Right atrium auricular region (tissue), 2 donors: ENCODE results near the gene DNAH11. TPM values are rescaled to one million over a fixed set of nuclear protein-coding genes. Genes with fewer than 3 reads are reported as not detected.

Source experiments
- DNase-seq: peaks from one replicate; pipeline ENCODE4 v3.0.0-alpha.2; 2019; ENCODE audit warnings: low spot score
- H3K27ac ChIP-seq, 2 donors: fragments of 200-600 bp; sonication (generic); 1 replicate in 1 of 2; 2 replicates in 1 of 2; pipeline ENCODE4 v1.5.1; 2016 to 2019
- H3K27me3 ChIP-seq, 2 donors: fragments of 200-600 bp; sonication (generic); one replicate each; pipeline versions ENCODE4 v1.5.1 to v1.6.0; 2017 to 2019
- H3K36me3 ChIP-seq: fragments of 200-600 bp; sonication (generic); one replicate; pipeline ENCODE4 v1.5.1; 2016
- H3K4me1 ChIP-seq, 2 donors: fragments of 200-600 bp; sonication (generic); one replicate each; pipeline versions ENCODE4 v1.5.1 to v1.6.0; 2017 to 2019
- H3K4me3 ChIP-seq, 2 donors: fragments of 200-600 bp; sonication (generic); 1 replicate in 1 of 2; 2 replicates in 1 of 2; pipeline ENCODE4 v1.5.1; 2017 to 2019; ENCODE audit warnings: mild to moderate bottlenecking in 1 of 2, moderate library complexity in 1 of 2
- H3K9me3 ChIP-seq, 2 donors: fragments of 200-600 bp; sonication (generic); one replicate each; pipeline ENCODE4 v1.5.1; 2019
- CTCF ChIP-seq, 2 donors: fragments of 200-600 bp; sonication (generic); IDR thresholded peaks; one replicate each; pipeline ENCODE4 v1.5.1; 2019; ENCODE audit warnings: antibody characterized with exemption in 2 of 2
- total RNA-seq, 2 donors: library from RNA; depleted of rRNA; stranded (reverse); fragments of >200 nt; gene quantifications; one replicate each; pipeline ENCODE4 v1.1.0, GENCODE V29; 2016

The DNAH11 gene
- total RNA-seq, 2 donors from 2014 or later = 2.8 to 3.5 TPM

- TF ChIP-seq CTCF (IDR thresholded peaks at IDR 0.05) = no peak
- Histone ChIP-seq H3K4me1 (peaks cover 0 to 14% of the 10 kb centered on the region in 2 donors), H3K4me3 (no peak overlapping the region), H3K27ac (peak overlapping the region in 1 of 2 donors; percentile 75), H3K36me3 (peaks cover 14% of the 10 kb centered on the region), H3K27me3 (no peaks in the 10 kb centered on the region), H3K9me3 (no peaks in the 10 kb centered on the region)
- no peak for DNase-seq
Measured at GRCh38 chr7:21911341-21911875, 368.6 kb downstream of the DNAH11 start.

DNA sequence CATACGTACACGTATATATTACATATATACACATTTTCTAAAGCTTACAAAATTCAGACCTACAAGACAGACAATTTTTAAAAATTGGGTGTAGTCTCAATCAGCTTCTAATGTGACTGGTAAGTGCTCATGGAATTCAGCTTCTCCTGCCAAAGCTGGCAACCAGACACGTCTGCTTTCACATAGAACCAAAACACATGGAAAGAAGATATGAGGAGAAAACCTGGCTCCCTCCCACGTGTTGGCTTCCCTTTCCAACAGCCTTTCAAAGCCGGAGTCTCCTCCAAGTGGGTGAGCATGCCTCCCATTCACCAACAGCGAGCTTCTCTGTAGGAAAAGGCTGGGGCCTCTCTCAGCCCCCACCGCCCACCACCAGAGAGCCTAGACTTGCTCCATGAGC, 369.5 kb downstream of the DNAH11 start:
- Histone ChIP-seq H3K4me1 (peaks cover 0 to 20% of the 10 kb centered on the region in 2 donors), H3K27ac (peak overlapping the region in 1 of 2 donors; percentile 75), H3K27me3 (no peaks in the 10 kb centered on the region), H3K9me3 (no peaks in the 10 kb centered on the region), H3K36me3 (peaks cover 9% of the 10 kb centered on the region), H3K4me3 (no peak overlapping the region)
- DNase-seq = no peak
- TF ChIP-seq CTCF (IDR thresholded peaks at IDR 0.05) = no peak

GRCh38 chr7:21912931-21913780, 370.3 kb downstream of the DNAH11 start:
- peaks cover 0 to 20% of the 10 kb centered on the region in 2 donors for H3K4me1 ChIP-seq

GRCh38 chr7:21914671-21915070, 371.8 kb downstream of the DNAH11 start:
- Histone ChIP-seq H3K27me3 (no peaks in the 10 kb centered on the region), H3K36me3 (no peaks in the 10 kb centered on the region), H3K9me3 (no peaks in the 10 kb centered on the region), H3K27ac (peak overlapping the region in 1 of 2 donors; percentile 26), H3K4me1 (peaks cover 0 to 26% of the 10 kb centered on the region in 2 donors), H3K4me3 (no peak overlapping the region)
- TF ChIP-seq CTCF (IDR thresholded peaks at IDR 0.05) = no peak
- no peak for DNase-seq

More at GRCh38 chr7:21912931-21913780, 370.3 kb downstream of the DNAH11 start:
- peaks cover 2% of the 10 kb centered on the region for H3K36me3 ChIP-seq
- TF ChIP-seq CTCF (IDR thresholded peaks at IDR 0.05) = no peak
- no peaks in the 10 kb centered on the region for H3K9me3 ChIP-seq
- peak overlapping the region in 1 of 2 donors; percentile 75 for H3K27ac ChIP-seq
- no peak for DNase-seq
- no peak overlapping the region for H3K4me3 ChIP-seq
- H3K27me3 ChIP-seq = no peaks in the 10 kb centered on the region

DNA sequence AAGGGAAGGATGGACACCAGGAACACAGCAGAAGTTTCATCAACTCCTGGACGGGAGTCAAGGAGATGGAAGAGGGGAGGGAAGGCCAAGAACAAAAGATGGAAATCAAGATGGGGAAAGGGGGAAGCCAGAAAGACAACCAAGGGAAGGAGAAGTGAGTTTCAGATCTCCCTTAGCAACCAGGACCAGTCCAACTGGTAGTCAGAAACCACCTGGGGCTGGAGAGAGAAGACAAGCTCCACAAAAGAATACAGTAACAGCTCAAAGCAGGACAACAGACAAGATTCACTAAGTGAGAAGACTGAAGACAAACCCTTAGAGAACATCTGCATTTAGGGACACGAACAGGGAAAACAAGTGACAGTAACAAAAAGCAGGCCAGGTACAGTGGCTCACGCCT, 372.3 kb downstream of the DNAH11 start:
- H3K27ac ChIP-seq = peak overlapping the region in 1 of 2 donors; percentile 26
- H3K9me3 ChIP-seq = no peaks in the 10 kb centered on the region
- no peak for DNase-seq
- no peaks in the 10 kb centered on the region for H3K36me3 ChIP-seq
- H3K27me3 ChIP-seq = no peaks in the 10 kb centered on the region
- H3K4me1 ChIP-seq = peaks cover 0 to 26% of the 10 kb centered on the region in 2 donors
- TF ChIP-seq CTCF (IDR thresholded peaks at IDR 0.05) = no peak
- H3K4me3 ChIP-seq = no peak overlapping the region
